IMR-90 (cell line): Measurements from ENCODE around the gene ZFAND2A.

ENCODE experiments used
- BHLHE40 ChIP-seq: fragments of 150-350 bp; IDR thresholded peaks from 2 replicates; pipeline ENCODE4 v1.6.1; 2016; ENCODE audit warnings: mild to moderate bottlenecking, low read depth, low read length
- CEBPB ChIP-seq: IDR thresholded peaks from 2 replicates; pipeline ENCODE4 v1.6.1; 2012; ENCODE audit warnings: low read depth, low read length, improper control_type of control experiment
- FOS ChIP-seq: fragments of 150-350 bp; IDR thresholded peaks from 2 replicates; pipeline ENCODE4 v1.6.1; 2016; ENCODE audit warnings: low read depth, low read length
- MAFK ChIP-seq: IDR thresholded peaks from 2 replicates; pipeline ENCODE4 v1.6.1; 2012; ENCODE audit warnings: low read depth, low read length, improper control_type of control experiment
- MAZ ChIP-seq: IDR thresholded peaks from 2 replicates; pipeline ENCODE4 v1.6.1; 2012; ENCODE audit warnings: low read depth, mild to moderate bottlenecking, low read length, improper control_type of control experiment, moderate library complexity, borderline replicate concordance
- MXI1 ChIP-seq: IDR thresholded peaks from 2 replicates; pipeline ENCODE4 v1.6.1; 2012; ENCODE audit warnings: low read depth, mild to moderate bottlenecking, low read length, moderate library complexity, borderline replicate concordance
- POLR2A ChIP-seq: IDR thresholded peaks from 2 replicates; pipeline ENCODE4 v1.6.1; 2012; ENCODE audit warnings: mild to moderate bottlenecking, low read depth, low read length
- RAD21 ChIP-seq: IDR thresholded peaks from 2 replicates; pipeline ENCODE4 v1.6.1; 2012; ENCODE audit warnings: low read length, improper control_type of control experiment
- RCOR1 ChIP-seq: IDR thresholded peaks from 2 replicates; pipeline ENCODE4 v1.6.1; 2012; ENCODE audit warnings: mild to moderate bottlenecking, low read length, improper control_type of control experiment; ENCODE audit not compliant: insufficient replicate concordance
- RFX5 ChIP-seq: IDR thresholded peaks from 2 replicates; pipeline ENCODE4 v1.8.0; 2012; ENCODE audit warnings: low read depth, mild to moderate bottlenecking, low read length, moderate library complexity
- TF ChIP-seq, protein P1 (sequence below): conservative IDR thresholded peaks from 2 replicates; pipeline ENCODE4 v1.5.1; 2012; ENCODE audit warnings: mild to moderate bottlenecking, low read depth, low read length, improper control_type of control experiment
- TF ChIP-seq, protein P2 (sequence below): fragments of 150-350 bp; IDR thresholded peaks from 2 replicates; pipeline ENCODE4 v1.6.1; 2016; ENCODE audit warnings: low read depth, mild to moderate bottlenecking, low read length, moderate library complexity, borderline replicate concordance

DNA sequence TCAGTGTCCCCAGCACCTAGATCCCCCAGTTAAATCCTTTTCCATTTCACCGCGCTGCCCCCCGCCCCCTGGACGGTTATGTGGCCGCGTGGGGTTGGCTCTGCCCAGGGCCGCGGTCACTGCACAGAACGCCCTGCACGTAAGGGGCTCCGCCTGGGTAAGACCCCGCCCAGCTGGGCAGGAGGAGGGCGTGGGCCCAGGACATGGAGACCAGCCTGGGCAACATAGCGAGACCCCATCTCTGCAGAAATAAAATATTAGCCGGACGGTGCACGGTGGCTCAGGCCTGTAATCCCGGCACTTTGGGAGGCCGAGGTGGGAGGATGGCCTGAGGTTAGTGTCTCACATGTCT is 650 bp upstream of the ZFAND2A start:
- TF ChIP-seq POLR2A: no peak
- TF ChIP-seq, protein P1, sequence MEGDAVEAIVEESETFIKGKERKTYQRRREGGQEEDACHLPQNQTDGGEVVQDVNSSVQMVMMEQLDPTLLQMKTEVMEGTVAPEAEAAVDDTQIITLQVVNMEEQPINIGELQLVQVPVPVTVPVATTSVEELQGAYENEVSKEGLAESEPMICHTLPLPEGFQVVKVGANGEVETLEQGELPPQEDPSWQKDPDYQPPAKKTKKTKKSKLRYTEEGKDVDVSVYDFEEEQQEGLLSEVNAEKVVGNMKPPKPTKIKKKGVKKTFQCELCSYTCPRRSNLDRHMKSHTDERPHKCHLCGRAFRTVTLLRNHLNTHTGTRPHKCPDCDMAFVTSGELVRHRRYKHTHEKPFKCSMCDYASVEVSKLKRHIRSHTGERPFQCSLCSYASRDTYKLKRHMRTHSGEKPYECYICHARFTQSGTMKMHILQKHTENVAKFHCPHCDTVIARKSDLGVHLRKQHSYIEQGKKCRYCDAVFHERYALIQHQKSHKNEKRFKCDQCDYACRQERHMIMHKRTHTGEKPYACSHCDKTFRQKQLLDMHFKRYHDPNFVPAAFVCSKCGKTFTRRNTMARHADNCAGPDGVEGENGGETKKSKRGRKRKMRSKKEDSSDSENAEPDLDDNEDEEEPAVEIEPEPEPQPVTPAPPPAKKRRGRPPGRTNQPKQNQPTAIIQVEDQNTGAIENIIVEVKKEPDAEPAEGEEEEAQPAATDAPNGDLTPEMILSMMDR: no peak
- TF ChIP-seq CEBPB: no peak
- TF ChIP-seq, protein P2, sequence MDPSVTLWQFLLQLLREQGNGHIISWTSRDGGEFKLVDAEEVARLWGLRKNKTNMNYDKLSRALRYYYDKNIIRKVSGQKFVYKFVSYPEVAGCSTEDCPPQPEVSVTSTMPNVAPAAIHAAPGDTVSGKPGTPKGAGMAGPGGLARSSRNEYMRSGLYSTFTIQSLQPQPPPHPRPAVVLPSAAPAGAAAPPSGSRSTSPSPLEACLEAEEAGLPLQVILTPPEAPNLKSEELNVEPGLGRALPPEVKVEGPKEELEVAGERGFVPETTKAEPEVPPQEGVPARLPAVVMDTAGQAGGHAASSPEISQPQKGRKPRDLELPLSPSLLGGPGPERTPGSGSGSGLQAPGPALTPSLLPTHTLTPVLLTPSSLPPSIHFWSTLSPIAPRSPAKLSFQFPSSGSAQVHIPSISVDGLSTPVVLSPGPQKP: no peak
- TF ChIP-seq RAD21: no peak
- TF ChIP-seq MXI1: no peak
- TF ChIP-seq MAZ: no peak
- TF ChIP-seq BHLHE40: no peak
- TF ChIP-seq RCOR1: no peak
- TF ChIP-seq MAFK: no peak
- no peak for TF ChIP-seq RFX5
- no peak for TF ChIP-seq FOS
